HG02763 (cell line): ENCODE results near the gene PTPRN2.
"Not testable (repeated sequence)": the region's sequence is repeated elsewhere in the genome, so short reads cannot be mapped to it uniquely, and the experiment has no call there.

Source experiments
- ATAC-seq: cut with Tn5 transposase; IDR thresholded peaks from one replicate; pipeline ENCODE4 v1.9.1; 2021; ENCODE audit warnings: mild to moderate bottlenecking, moderate library complexity; ENCODE audit not compliant: unreplicated experiment

Gene PTPRN2

DNA sequence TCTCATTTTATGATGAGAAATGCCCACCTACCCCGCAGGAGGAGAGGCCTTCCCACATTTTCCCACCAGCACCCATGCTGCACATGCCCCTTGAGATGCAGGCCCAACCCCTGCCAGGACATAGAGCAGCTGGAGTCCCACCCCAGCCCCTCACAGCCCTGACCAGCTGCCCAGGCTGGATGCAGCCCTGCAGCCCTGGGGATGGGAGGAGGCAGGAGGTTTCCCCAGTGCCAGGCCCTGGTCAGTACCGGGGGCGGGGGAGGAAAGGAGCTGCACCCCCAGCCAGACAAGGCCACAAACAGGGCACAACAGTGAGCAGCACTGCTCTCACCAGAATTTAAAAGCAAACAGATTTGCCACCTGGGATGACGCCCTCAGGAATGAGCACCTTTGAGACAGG lies 196.1 kb downstream of the PTPRN2 start:
- ATAC-seq = no peak

DNA sequence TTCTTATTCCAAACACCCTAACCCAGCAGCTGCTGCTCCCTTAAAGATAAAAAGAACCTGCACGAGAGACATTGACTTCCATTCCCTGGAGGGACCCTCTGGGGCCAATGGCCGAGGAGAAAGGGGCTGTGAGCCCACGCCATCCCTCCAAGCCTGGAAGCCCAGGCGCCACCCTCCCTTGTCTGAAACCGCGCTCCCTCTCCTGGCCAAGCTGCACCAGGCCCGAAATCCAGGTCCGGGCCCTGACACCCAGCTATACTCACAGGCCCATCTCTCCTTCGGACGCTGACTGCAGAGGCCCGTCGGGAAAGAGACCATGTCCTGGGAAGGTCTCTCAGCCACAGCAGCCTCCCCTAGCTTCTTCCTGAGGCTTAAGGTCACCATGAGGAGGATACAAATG lies 196.5 kb downstream of the PTPRN2 start:
- ATAC-seq = no peak

DNA sequence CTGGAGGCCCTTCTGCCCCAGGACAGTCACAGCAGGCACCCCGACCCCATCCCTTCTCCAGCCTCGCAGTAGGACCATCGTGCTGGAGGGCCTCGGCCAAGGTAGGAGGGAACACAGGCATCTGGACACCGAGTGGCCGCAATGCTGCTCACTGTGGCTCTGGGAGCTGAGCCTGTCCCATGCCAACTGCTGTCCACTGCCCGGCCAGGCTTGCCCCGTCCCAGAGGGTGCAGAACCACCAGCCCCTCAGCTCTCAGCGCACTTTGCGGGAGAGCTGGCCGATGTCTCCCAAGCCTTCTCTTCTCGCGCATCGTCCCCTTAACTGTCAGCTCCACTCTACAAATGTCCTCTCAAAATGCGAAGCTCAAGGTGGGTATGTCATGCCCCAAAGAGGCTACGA lies 197.2 kb downstream of the PTPRN2 start:
- no peak for ATAC-seq

DNA sequence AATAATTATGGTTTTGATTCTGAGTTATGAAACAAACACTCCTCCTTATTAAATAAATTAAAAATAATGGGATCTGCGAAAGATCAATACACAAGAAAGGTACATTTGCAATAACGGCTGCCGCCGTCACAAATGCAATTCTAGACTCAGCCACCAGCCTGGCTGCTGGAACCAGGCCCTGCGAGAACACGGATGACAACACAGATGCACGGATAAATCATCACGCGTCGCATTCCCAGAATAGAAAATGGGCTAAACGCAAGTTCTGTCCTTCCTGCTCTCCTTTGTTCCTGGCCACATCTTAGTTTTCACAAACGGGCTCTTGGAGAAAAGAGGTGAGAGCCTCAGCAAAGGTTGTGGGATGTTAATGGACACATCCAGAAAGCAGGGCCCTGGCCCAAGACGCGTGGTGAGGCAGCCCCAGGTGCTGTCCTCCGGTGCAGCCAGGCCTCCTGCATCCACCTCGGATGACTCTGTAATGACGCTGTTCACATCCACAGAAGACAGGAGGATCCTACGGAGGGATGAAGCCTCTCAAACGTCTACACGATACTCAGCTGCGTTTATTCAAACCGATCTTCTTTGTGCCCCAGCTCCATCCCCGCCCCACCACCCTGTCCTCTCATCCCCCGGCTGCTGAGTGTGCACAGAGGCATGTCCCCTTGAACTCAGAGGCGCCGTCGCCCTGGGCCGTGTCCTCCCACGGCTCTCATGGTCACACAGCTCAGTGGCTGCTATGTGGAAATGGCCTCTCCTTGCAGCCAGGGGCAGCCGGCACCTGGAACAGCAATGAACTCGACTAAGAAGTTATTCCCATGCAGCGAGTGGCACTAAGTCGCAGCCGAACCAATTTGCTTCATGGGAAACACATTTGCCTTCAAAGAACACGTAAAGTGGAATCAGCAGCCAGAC lies 197.9 kb downstream of the PTPRN2 start:
- no peak for ATAC-seq

DNA sequence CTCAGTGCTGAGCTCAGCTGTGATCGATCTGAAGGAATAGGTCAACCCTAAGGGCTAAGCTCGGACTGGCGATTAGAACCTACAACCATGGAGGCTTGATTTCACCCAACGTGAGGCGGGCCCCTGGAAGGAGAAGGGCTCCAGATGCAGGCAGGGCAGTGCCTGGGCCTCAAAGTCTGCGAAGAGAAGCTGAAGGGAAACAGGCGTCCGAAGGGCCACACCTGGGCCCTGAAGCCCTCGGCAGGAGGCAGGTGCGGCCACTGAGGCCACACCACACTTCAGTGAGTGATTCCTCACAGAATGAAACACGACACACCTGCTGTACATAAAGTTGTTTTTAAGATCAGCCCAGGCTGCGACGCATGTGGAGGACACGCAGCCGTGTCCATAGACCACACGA lies 198.7 kb downstream of the PTPRN2 start:
- ATAC-seq = no peak

DNA sequence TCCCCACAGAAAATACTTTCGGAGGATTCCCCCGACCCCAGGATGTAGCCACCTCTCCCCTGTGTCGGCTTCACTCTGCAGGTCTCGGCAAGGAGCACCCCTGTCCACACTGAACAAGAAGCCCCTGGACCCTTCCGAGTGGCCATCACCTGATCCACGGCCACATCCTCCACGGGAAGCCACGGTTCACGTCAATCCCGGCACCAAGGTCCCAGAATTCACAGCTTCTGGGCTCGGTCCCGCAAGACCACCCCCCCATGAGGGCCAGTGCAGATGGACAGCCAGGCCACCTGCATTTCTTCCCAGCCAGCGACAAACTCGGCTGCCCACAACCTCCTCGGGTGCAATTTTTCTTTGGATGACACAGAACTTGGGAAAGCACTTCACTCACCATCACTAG lies 199.6 kb downstream of the PTPRN2 start:
- ATAC-seq = no peak

DNA sequence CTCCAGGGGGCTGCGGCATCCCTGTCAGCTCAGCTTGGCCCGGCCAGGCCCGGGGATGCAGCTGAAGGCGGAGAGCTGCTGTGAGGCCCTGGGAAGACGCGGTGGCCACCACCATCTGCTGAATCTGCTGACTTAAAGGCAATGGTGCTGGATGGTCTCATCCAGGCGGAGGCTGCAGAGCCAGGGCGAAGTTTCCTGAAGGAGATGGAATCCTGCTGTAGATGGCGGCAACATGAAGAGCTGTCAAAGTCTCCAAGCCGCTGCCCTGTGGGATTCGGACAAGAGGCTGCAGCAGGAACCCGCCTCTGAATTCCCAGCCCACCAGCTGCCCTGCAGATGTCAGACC lies 200.1 kb downstream of the PTPRN2 start:
- no peak for ATAC-seq

DNA sequence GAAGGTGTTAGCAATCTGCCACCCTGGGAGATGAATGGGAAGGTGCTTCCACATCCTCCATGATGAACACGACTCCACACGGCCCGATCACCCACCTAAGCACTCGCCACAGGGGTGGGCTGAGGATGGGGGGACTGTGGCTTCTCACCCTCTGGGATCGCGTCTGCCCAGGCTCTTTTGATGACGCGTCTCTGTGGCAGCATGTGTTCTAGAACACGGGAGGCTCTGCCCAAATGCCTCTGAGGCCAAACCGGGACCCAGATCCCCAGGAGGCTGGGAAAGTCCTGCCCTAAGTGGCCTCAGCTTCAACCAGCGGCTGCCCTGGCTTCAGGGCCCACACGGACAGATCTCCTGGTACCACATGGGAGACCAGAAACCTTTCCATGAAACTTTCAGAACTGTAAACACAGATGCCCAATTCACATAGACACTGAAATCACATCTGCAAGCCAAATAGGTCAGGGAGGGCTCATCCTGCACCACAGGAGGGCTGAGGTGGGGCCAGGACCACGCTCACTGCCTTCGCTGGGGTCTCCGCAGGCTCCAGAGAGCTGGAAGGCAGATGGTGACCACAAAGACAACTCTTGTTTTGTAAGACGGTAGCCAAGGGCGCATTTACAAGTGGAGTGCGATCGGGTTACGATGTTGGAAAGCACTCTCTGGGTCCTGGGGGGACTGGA lies 200.6 kb downstream of the PTPRN2 start:
- ATAC-seq = no peak

DNA sequence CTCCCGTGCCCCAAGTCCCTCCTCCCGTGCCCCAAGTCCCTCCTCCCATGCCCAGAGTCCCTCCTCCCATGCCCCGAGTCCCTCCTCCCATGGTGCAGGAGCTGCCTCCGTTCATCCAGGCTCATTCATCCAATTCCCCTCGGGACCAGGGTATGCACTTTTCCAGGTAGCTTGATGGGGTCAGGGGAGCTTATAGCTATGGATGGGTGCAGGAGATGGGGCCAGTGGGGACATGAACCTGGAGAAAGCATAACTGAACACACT lies 201.3 kb downstream of the PTPRN2 start:
- ATAC-seq = no peak

DNA sequence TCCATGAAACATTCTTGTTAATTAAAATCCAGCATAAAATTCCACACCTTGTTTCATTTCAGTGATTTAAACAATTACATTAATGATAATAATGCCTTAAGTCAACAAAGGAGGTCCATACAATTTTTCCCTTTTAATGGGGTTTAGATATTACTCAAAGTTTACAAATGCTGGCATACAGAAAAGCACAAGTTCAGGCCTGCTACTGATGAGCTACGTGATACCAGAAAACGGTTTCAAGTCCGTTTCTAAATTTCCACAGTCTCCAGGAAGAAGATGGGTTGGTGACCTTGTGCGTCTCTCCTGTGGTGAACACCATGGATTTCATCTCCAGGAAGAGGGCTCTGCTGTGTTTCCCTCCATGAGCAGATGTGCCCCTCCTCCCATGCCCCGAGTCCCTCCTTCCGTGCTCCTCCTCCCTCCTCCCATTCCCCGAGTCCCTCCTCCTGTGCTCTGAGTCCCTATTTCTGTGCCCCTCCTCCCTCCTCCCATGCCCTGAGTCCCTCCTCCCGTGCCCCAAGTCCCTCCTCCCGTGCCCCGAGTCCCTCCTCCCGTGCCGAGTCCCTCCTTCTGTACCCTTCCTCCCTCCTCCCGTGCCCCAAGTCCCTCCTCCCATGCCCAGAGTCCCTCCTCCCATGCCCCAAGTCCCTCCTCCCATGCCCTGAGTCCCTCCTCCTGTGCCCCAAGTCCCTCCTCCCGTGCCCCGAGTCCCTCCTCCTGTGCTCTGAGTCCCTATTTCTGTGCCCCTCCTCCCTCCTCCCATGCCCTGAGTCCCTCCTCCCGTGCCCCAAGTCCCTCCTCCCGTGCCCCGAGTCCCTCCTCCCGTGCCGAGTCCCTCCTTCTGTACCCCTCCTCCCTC lies 201.9 kb downstream of the PTPRN2 start:
- not testable (repeated sequence) for ATAC-seq

DNA sequence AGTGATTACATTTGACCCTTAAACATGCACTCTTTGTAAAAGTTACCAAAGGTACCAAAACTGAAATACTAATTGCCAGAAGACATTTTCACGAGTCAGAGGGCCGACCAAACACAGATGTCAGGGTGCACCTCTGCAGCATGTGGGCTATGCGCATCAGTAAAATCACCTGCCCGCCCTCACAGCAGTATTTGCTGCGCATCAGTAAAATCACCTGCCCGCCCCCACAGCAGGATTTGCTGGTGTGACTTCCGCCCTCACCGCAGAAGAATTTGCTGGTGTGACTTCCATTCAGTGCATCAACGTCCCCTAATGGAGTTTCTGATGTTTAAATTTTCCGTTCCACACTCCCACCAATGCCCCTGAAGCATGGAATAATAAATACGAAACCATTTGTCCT lies 202.9 kb downstream of the PTPRN2 start:
- ATAC-seq = no peak

DNA sequence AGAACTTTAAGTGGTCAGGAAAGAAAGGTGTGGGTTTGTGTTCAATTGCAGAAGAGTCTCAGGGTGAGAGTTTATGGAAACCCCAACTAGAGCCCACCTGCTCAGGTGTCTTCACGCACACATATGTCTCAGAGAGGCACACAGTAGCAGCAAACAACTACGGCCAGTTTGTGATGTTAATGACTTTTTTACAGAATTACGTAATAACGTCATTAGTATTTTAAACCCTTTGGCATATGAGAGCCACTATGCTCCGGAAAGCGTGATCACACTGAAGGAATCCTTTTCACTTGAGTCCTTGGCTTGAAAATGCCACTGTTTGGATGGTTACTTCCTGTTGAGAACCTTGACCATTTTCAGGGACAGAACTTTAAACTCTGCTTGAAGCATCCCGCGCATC lies 204.0 kb downstream of the PTPRN2 start:
- ATAC-seq = no peak

DNA sequence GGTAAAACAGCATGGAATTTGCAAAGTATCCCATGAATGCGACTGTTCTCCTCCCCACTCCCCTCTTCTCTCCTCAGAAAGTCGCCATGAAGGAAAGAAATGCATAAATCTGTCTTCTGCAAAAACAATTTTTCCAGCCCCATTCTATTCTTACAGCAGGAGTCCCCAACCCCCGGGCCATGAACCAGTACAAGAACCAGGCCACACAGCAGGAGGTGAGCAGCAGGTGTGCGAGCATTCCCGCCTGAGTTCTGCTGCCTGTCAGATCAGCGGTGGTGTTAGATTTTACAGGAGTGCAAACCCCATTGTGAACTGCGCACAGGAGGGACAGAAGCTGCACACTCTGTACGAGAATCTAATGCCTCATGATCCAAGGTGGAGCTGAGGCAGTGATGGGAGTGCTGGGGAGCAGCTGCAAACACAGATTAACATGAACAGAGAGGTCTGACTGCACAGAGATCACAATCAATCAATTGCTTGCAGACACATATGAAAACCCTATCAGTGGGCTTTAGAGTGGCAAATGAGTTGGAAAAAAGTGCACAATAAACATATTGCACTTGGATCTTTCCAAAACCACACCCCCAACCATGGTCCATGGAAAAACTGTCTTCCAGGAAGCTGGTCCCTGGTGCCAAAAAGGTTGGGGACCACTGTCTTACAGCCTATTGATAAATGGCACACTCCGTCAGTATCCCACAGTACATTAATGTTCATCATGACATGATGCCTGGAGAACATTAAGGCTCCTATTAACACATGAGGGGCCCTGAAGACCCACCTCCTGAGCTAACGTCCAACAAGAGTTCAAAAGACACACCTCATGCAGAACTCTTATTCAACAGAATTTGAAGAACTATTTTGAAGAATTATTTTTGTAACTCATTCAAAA lies 205.0 kb downstream of the PTPRN2 start:
- ATAC-seq = no peak

DNA sequence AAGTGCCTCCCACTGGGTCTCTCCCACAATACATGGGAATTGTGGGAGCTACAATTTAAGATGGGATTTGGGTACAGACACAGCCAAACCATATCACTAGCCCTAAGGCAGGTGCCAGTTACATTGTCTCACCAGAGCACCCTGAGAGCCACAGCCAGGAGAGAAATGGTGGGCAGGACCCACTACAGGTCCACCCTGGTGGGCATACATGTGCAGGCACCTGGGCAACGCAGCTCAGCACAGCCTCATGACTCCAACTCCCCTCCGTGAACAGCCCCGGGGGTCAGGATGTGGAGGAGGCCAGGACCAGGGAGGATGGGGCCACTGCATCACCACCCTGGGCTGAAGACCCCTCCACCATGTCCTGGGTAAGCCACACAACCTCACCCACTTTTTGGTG lies 205.7 kb downstream of the PTPRN2 start:
- ATAC-seq = no peak

DNA sequence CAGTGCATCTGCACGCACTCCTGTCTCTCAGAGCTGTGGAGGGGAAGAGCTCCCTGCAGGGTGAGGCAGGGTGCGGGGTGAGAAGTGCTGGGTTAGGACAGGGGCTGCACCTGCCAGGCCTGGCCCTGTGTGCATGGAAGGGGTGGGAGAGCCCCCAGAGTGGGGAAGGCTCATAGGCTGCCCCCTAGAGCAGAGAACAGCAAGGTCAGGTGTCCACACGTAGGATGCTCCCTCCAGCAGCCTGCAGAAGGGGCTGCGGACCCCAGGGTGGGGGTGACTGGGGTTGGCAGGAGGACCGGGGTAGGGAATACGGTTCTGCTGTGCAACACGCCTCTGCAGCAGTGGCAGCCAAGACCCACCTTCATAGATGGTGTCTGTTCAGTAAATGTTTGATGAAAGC lies 208.6 kb downstream of the PTPRN2 start:
- ATAC-seq = no peak

DNA sequence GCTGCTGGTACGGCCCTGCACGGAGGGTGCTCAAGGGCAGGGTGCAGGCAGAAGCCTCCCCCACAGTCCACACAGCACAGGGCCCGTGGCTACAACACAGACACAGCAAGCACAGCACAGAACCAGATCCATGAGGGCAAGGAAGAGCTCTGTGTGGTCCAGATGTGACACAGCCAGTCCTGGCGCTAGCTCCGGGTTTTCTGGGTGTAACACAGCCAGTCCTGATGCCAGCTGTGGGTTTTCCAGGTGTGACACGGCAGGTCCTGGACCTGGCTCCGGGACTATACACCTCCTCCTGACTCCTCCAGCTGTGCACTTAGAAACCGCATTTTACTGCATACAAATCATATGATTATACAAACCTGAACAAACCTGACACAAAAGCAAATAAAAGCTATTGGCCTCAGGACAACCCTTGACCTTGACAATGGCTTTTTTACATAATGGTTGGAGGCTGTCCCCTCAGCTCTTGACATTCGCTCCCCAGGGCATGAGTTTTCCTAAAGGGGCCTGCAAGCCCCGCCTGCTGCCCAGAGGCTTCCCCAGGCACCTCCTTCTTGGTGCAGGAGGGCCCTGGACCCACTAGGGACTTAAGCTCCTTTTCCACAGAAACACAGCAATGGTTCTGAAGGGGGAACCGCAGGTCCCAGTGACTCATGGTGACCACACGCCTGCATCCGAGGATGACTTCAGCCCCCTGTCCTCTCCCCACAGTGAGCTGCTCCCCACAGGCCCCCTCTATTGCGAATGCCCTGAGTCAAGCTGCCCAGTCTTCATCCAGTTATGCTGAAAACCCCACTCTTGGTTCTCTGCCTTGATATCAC lies 209.6 kb downstream of the PTPRN2 start:
- ATAC-seq = no peak

DNA sequence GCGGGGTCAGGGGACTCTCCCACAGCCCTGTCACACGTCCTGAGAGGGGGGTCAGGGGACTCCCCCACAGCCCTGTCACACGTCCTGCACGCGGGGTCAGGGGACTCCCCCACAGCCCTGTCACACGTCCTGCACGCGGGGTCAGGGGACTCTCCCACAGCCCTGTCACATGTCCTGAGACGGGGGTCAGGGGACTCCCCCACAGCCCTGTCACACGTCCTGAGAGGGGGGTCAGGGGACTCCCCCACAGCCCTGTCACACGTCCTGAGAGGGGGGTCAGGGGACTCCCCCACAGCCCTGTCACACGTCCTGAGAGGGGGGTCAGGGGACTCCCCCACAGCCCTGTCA lies 210.8 kb downstream of the PTPRN2 start:
- not testable (repeated sequence) for ATAC-seq

DNA sequence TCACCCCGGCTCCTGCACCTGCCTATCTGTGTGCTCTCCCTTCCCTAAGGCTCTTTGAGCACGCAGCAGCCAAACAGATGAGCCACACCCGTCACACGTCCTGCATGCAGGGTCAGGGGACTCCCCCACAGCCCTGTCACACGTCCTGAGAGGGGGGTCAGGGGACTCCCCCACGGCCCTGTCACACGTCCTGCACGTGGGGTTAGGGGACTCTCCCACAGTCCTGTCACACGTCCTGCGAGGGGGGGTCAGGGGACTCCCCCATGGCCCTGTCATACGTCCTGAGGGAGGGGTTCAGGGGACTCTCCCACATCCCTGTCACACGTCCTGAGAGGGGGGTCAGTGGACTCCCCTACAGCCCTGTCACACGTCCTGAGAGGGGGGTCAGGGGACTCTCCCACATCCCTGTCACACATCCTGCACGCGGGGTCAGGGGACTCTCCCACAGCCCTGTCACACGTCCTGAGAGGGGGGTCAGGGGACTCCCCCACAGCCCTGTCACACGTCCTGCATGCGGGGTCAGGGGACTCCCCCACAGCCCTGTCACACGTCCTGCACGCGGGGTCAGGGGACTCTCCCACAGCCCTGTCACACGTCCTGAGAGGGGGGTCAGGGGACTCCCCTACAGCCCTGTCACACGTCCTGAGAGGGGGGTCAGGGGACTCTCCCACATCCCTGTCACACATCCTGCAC lies 211.3 kb downstream of the PTPRN2 start:
- not testable (repeated sequence) for ATAC-seq

DNA sequence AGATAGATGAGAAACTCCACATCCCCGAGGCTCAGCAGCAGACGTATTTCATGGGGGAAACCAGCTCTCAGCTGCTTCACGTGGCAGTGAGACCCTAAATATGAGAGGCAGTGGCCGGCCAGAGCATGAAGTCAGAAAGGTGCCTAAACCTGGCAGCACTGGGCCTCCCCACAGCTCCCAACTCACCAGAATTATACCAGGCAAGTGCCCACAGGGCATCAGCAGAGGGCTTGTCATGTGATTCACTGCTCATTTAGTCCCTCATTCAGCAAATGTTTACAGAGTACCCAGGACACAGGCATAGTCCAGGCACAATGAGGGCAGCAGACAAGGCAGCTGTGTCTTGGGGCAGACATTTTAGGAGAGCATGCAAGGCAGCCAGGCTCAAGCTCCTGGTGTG lies 212.6 kb downstream of the PTPRN2 start:
- ATAC-seq = no peak
